Suppressor macrophage treated with lipopolysaccharide for 4 hours (primary cell): ENCODE data around the gene PRR23E.

ENCODE experiments used
- DNase-seq: peaks from one replicate; pipeline ENCODE4 v3.0.0-alpha.2; 2020

PRR23E gene

DNA sequence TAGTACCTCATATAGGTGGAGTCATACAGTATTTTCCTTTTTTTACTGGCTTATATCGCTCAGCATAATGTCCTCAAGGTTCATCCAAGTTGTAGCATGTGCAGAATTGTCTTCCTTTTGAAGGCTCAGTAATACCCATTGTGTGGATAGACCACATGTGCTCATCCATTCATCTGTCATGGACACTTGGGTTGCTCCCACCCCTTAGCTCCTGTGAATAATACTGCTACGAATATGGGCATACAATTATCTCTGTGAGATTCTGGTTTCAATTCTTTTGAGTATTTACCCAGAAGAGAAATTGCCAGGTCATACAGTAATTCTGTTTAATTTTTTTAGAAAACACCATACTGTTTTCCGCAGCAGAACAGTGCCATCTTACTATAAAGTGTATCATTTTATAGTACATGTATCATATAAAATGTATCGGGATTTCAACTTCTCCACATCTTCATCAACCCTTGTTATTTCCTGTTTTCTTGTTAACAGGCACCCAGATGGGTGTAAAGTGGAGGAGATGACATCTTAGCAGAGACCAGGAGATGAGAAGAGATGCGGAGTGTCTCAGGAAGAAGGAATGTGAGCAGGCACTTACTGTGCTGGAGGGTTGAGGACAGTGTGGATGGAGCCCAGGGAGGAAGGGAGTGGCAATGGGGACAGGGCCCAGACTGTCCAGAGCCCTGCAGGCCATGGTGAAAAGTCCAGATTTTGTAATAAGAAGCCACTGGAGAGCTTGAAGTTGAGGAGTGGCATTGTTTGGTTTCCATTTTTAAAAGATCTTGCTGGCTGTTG, 27.0 kb upstream of the PRR23E start:
- no peak for DNase-seq

DNA sequence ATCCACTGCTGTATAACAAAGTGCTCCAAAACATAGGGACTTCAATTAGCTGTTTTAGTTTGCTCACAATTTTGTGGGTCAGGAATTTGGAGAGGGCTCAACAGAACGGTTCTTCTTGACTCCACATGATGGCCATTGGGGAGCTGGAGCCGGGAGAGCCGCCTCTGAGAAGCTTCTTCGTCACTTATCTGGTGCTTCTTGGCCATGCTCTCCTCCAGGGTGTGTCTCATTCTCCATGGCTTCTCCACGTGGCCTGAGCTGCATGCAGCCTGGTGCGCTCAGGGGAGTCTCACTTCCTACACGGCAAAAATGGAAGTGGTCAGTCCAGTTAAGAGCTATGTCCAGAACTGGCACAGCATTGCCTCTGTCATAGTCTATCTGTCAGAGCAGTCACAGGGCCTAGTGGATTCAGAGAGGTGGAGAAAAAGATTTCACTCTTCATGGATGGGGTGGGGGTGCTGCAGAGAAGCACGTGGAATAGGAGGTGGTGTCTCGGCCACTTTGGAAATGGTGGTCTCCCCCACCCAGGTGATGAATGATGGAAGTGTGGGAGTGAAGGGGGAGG, 26.3 kb upstream of the PRR23E start:
- DNase-seq = no peak

DNA sequence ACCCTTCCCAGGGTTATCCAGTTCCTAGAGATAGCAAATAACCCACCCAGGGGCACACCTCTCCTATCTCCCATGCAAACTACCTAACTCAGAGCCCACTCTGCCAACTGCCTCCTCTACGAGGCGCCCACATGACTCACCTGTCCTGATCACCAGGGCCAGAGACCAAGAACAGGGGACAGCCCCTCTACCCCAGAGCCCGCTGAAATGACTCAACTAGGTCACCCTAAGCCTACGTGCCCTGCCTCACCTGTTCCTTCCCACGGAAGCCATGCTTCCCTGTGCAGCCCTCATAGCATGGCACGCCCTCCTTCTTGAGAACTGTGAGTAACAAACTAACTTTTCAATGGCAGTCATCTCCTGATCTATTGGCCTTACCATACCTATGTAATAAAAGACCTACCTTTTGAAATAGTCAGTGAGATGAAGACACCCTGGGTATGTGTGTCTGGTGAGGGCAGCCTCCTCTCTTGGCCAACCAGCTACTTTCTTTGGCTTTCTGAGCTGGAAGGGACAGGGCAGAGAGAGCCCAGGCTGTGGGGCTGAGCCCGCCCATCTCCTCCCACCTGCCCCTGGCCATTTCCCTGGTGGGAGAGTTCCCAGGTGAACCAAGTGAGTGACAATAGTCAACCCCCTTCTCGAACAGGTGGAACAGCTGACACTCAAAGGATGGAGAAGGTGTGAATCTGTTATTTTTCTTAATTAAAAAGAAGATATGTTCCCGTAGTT, 25.5 kb upstream of the PRR23E start:
- no peak for DNase-seq

DNA sequence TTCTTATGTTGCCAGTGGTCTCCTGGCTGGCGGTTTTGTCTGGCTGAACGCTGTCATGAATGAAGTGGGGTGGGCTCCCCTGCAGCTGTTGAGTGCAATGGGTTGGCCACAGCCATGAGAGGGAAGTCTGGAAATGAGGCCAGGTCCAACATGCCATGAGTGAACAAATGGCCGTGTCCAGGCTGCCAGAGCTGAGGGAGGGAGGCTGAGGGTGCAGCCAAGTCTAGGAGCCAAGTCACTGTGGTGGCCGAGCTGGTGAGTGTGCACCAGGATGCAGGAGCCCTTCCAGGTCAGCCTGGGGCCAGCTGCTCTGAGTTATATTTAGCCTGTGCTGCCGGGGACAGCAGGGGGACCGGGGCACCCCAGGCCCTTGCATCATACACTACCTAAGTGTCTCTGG, 24.7 kb upstream of the PRR23E start:
- no peak for DNase-seq

DNA sequence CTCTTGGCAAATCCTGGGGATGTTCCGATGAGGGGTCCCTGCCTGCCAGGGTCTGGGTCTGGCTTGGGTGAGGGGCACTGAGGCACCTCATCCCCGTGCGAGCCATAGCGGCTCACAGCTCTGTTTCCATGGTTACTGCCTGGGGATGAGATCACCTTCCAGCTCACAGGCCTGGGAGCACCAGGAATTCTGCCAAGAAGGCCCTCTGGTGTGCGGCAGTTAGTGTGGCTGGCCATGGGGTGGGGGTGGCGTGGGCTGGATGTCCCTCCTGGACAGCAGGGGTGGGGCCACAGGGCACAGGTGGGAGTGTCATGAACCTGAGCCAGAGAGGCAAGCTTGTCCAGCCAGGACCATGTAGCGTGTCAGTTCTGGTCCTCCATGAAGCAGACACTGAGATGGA, 22.1 kb upstream of the PRR23E start:
- no peak for DNase-seq

DNA sequence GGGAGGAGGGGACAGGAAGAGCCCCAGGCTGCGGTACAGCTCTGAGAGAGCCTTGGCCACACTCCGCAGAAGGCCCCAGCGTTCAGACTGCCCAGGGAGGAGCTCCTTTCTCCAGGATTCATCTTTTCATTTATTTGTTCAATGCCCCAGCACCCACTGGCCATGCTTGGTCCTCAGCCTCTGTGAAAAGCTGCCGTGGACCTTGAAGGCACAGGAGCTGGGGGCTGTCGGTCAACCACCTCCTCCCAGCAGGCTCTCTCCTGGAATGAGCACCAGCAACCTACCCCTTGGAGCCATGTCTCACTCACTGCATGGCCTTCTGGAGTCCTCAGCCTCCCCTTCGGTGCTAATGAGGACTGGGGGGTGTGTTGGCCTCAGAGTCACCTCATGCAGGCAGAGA, 21.6 kb upstream of the PRR23E start:
- no peak for DNase-seq

DNA sequence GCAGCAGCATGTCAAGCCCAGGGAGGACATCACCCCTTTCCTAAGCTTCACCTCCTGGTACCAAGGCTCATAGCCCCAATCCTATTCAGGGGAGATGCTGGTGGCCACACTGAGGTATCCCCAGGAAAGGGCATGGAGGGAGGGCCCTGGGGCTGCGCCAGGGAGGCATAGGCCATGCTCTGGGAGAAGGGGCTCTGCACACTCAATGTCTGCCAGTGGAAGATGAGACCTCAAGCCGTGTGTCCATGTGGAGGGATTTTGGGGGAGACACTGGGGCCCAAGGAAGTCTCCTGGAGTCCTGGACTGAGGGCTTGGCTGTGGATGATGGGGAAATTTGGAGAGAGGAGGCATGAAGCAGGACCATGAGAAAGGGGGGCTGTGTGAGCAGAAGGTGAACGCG, 21.2 kb upstream of the PRR23E start:
- no peak for DNase-seq

DNA sequence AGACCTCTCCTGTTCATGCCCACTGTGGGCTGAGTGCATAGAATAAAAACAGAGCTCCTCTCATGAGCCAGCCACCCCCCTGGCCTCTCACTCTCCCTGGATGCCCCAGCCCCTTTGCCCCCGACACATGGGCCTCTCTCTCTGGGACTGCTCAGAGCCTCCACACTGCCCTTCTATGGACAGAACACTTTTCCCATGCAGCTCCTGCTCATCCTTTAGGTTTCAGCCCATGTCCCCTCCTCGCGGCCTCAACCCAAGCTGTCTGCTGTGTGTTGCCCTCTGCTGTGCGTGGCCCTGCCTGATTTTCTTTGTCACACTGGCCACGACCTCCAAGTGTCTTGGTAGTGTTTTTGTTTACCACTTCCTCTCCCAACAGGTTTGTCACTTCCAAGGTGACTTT, 20.7 kb upstream of the PRR23E start:
- no peak for DNase-seq

DNA sequence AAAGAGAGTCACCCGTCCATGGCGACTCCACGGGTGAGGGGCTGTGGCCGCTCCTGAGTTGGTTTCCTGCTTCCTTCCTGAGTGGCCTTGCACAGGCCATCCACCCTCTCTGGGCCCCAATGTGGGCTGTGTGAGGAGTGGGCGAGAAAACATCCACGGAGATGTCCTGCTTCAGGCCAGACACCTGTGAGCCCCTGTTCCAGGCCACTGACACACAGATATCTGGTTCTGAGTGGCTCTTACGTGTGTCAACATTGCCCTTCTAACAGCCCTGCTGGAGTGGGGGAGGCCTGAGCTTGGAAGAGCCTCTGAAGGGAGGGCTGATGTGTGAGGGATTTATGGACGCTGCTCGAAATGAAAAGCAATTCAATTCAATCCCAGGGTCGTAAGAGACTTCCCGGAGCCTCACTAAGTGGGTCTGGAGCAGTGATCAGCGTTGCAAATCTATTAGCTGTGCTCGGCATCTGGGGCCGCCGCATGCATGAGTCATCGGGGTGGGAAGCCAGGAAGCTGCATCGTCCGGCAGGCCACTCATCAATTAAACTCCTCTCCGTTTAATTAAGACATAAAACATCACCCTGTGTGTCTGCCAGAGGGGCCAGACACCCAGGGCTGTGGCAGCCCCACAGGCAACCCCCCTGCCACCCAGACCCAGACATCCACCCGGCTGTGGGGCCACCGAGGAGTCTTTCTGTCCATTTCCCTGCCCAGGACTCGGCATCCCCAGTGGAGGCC, 20.0 kb upstream of the PRR23E start:
- DNase-seq = no peak

DNA sequence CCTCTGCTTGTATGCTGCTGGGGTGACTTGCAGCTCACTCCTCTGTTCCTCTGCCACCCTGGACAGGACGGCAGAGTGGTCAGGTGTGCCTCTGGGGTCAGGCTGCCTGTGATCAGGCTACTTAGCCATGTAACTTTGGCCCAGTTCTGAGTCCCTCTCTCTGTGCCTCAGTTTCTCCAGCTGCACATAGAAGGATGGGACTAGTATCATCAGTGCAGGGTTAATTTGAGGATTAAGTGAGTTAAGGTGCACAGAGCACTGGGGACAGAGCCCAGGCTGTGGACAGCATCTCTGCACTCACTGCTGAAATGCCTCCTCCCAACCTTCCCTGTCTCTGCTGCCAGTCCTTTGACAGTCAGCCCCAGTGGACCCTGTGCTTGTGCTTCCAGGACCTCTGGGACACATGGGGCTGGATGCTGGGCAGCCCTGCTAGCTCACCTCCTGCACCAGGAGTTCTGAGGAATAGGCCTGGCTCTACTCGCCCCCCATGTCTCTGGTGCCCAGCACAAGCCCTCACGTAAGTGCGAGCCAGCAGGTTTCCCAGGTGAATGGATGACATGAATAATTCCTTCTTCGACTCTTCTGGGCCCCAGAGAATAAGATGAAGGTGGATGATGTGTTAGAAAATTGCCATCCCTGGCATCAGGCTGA, 19.3 kb upstream of the PRR23E start:
- DNase-seq = no peak

DNA sequence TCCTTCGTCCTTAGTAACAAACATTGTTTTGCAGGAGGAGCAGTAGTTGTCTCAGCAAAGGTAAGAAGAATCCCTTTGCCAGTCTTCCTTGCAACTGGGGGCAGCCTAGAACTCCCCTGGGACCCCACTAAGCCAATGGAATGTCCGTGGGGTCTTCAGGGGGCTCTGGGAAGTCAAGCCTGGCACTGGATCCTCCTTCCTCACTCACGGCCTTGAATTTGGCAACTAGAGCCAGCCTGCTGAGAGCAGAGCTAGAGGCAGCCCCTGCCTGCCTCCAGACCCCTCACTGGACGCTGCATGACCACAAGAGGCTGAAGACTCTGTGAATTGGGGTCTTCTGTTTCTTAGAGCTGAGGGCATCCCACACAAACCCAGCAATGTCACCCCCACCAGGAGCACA, 18.6 kb upstream of the PRR23E start:
- DNase-seq = no peak

DNA sequence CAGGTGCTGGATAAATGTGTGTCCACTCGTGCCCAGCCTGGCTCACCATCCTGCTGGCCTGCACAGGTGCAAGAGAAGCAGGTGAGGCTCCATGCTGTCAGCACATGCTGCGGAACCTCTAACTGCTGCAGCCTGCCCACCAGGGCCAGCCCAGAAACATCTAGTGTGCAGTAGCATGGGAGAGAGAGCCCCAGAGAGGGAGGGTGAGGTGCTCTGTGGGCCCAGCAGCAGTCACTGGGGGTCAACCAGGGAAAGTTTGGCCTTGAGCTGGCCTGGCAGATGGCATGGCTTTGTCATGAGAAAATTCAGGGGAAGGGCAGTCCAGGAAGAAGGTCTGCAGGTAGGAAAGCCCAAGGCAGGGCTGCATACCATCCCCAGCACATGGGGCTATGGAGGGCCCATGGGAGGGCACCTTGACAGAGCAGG, 18.2 kb upstream of the PRR23E start:
- DNase-seq = no peak

DNA sequence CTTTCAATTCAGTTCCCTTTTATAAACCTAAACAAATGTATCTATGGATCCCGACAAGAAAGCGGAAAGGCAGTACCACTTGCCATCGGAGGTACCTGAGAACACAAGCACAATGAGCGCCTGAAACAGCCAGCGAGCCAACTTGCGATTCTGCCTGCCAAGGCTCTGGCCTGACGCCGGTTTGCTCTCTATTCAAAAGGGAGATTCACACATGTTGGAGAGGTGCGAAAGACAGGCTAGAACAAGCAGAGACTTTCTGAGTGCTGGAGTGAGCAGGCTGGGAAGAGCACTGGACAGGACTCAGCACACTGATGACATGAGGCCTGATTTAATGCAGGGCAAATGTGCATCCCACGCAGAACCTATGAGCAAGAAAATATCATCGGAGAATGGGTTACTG, 17.7 kb upstream of the PRR23E start:
- DNase-seq = no peak

DNA sequence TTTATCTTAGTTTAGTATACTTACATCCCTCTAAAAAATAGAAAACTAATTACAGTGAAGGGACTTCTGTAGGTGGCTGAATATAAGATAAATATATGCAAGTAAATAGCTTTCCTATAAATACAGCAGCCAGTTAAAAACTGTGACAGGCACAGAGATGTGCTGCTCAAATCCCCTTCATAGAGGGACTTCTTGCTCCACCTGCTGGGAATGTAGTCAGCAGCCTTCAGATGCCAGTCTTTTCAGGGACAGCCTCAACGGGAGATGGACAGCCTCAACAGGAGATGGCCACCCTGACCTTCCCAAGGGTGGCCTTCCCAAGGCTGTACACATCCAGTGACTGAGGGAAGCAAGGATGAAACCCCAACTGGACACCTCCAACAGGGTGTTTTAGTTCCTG, 15.7 kb upstream of the PRR23E start:
- DNase-seq = no peak

DNA sequence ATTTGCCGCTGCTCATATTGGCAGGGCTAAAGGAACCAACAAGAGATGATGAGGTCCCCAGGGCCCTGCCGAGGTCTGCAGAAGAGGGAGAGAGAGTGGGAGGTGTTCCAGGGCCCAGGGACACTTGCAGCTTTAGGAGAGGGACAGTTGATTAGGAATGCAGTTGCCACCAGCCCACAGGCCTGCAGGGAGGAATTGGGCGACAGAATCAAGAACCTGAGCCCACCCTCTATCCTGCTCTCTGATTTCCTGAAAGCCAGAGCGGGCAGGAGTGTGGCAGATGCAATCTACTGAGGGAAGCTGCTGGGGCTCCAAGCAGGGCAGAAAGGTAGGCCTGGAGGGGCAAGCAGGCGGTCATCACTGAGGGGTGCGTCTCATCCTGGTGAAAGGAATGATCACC, 12.1 kb upstream of the PRR23E start:
- DNase-seq = no peak

DNA sequence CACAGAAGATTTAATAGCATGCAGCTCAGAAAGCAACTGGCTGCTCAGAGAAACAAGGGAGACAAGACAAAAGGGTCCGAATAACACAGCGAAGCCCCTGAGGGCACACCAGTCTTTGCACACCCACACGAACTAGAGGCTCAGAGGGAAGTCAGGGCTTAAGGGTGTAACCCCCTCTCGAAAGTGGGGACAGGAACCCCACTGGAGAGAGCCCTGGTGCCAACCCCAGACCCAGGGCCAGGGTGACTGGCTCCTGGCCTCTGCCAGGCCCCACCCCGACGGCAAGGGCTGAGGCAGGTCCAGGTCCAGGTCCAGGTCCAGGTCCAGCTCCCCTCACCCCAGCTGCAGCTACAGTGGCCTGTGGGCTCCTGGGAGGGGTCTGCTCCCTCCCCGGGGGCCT, 10.5 kb upstream of the PRR23E start:
- DNase-seq = no peak

DNA sequence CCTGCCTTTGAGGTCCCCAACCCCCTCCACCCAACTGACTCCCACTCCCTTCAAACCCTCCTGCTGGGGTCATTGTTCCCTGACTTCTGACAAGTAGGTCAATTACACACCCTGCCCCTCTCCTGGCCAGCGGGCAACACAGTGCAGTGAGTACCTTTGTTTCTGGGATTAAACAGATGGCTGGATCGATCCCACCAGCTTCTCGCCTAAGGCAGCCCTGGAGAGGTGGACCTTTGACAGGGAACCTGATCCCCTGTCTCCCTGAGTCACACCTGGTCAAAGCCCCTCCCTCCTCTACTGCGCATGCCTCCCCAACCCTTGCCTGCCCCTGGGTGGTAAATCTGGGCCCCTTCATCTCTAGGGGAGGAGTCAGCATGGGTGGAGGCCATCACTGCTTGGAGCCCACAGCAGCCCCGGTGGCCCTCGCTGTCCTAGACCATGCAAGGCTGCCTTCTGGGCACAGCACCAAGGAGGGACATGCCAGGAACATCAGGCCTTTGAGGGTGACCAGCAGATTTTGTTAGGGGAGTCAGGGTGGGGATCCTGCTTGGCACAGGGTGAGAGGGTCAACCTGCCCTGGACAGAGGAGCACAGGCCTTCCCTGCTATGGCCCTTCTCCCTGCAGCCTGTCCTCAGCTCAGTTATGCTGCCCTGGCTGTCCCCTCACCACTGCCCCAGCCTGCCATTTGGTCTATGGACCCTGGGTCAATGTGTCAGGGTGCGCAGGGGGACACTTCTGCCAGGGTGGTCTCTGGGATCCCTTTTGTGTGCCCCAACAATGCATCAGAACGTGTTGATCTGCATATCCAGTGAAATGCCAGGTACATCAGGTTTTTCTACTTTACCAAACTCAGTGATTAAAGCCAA, 9.8 kb upstream of the PRR23E start:
- no peak for DNase-seq

DNA sequence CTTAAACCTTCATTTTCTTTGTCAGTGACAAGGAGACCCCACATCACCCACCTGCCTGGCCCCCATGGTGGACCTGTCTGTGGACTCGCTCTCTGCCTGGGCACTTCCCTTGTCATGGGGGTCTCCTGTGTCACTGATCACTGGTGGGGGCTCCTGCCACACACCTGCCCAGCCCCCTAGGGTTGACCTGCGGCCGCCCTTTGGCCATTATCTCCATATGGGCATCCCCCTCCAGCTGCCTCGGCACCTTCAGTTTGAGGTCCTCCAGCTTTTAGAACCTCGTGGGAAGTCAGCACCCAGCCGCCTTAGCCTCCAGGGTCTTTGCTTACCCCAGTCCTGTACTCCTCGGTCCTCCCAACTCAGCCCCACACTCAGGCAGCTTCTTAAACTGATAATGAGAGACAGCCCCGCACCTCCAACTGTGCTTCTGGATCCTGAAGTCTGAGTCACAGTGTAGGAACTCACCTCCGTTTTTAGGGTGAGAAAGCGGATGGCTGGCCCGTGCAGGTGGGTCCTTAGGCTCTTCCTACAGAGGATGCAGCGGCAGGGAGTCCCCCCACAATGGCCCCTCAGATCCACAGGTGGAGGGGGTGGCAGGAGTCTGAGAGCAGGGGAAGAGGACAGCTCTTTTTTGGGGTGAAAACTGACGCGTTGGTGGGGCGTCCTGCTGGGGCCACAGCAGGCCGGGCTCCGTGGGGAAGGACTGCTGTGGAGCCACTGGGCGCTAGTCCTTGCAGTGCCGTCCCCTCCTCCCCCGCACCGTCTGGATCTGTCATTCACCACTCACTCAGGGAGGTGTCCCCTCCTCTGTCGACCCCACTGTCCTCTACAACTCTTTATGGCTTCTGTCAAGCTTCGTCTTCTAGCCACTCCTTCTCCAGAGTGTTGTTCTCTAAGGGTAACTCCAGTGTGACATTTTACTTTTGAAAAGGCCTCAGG, 8.7 kb upstream of the PRR23E start:
- no peak for DNase-seq

DNA sequence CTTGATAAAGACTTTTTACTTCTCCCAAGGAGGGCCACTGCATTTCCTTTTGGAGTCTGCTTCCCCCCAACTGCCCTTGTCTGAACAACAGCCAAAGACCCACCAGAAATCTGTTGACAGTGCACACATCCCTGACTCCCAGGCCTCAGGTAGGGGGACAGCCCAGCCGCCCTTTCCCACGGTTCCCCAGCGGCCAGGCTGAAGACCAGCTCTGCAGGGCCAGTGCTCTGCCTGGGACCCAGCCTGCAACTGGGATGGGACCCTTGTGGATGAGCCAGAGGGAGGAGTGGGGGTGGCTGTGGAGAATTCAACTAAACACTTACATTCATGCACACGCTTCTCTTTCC, 8.1 kb upstream of the PRR23E start:
- DNase-seq = no peak

DNA sequence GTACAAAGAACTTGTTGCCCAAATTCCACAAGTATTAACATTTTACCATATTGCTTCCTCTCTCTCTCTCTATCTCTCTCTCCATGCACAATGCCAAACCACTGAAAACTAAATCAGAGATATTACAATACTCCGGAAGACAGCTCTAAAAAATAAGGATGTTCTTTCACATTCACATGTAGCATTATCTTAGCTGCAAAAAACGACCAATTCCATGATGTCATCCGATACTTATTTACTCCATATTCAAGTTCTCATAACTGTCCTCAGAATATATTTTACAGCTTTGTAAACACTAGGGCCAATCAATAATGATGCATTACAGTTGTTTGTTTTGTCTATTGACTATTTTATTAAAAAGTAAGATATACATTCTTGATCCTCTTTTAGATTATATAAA, 7.7 kb upstream of the PRR23E start:
- no peak for DNase-seq
